Motor neuron (in vitro differentiated cells): Measurements from ENCODE around the gene TRIP13. TPM values are rescaled to one million over a fixed set of nuclear protein-coding genes. Genes with fewer than 3 reads are reported as not detected.
"Not testable (repeated sequence)": the region's sequence is repeated elsewhere in the genome, so short reads cannot be mapped to it uniquely, and the experiment has no call there.

Experiments
- ATAC-seq, 8 experiments: fragments of 200-7000 bp; cut with Tn5 transposase; replicated peaks in 6 of 8; 2 replicates each; pipeline ENCODE4 v1.8.0; 2021; ENCODE audit warnings: mild to moderate bottlenecking in 8 of 8, moderate library complexity in 8 of 8
- H3K27ac ChIP-seq, 2 donors: fragments of 250-450 bp; sonication (Bioruptor Pico); 2 replicates each; pipeline ENCODE4 v1.9.0; 2021; ENCODE audit warnings: antibody characterized with exemption in 2 of 2, mild to moderate bottlenecking in 2 of 2, moderate library complexity in 1 of 2
- H3K4me1 ChIP-seq, 2 donors: fragments of 250-450 bp; sonication (Bioruptor Pico); replicated peaks in 1 of 2; 2 replicates each; pipeline ENCODE4 v1.6.1; 2021; ENCODE audit warnings: antibody characterized with exemption in 2 of 2, mild to moderate bottlenecking in 2 of 2, moderate library complexity in 1 of 2
- H3K4me3 ChIP-seq, 5 donors: fragments of 250-450 bp; sonication (Bioruptor Pico); 2 replicates each; pipeline ENCODE4 v1.9.0; 2021; ENCODE audit warnings: antibody characterized with exemption in 5 of 5, mild to moderate bottlenecking in 5 of 5, moderate library complexity in 4 of 5
- WGBS, 10 experiments: fragments of 450-650 bp; shearing (Covaris generic); methylation state at CpG; one replicate each; pipeline ENCODE4 v1.0.0; 2022; 5-methylcytosine and 5-hydroxymethylcytosine counted together
- in situ Hi-C, 9 experiments: fragments of 400-800 bp; cut with MboI; loops; one replicate each; pipeline ENCODE4 v1.15.0; 2021; ENCODE audit warnings: low sequenced_read_pairs in 9 of 9, low pct_unique_long_range_greater_than_20kb in 2 of 9; ENCODE audit not compliant: unreplicated experiment in 9 of 9
- total RNA-seq, 8 experiments: library from RNA; unstranded; fragments of 300-600 nt; gene quantifications; 2 replicates each; pipeline versions ENCODE4 v1.2.3 to v1.2.4, GENCODE V29; 2022

The TRIP13 gene
- total RNA-seq, 8 experiments from 2014 or later, result 0.51 to 24.0 (median 2.1) TPM

- Histone ChIP-seq H3K27ac (no peak overlapping the region), H3K4me3 (no peak overlapping the region), H3K4me1 (peaks cover 0 to 15% of the 10 kb centered on the region in 2 donors)
- no peak for ATAC-seq
- in situ Hi-C loops, result loop anchor here in 1 of 9 experiments (10.0 kb wide), 1 partner anchor 245 kb away; no protein-coding TSS in a partner anchor
- WGBS, 10 experiments, result 100% methylated on average over 1 to 4 of the region's 18 CpGs; no CpG with 5 or more reads in 8 of the 10 experiments
These were observed 17.5 kb downstream of the TRIP13 start for GRCh38 chr5:909994-910768.

DNA sequence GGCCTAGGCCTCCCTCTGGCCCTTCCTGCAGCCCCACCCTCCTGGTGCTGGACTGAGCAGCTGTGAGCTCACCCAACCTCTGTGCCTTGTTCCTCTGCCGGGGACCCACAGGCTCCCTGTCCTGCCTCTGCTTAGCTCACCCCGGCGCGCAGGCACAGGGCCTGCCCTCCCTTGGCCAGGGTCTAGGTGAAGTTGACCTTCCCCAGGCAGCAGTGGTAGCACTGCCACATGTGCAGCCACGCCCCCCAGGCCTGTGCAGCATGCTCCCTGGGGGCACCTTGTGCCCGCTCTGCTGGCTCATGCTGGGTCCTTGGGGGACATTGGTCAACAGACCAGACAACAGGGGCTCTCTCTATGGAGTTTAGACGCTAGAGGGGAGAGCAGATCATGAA lies 18.1 kb downstream of the TRIP13 start:
- no peak overlapping the region for H3K4me3 ChIP-seq
- ATAC-seq, result no peak
- no peak overlapping the region for H3K27ac ChIP-seq
- H3K4me1 ChIP-seq, result peaks cover 0 to 15% of the 10 kb centered on the region in 2 donors
- WGBS, 10 experiments, result 80% methylated on average over 1 of the region's 7 CpGs; no CpG with 5 or more reads in 9 of the 10 experiments
- in situ Hi-C loops, result no loop called here

GRCh38 chr5:911601-912000 lies 18.9 kb downstream of the TRIP13 start:
- in situ Hi-C loops, result no loop called here
- ATAC-seq, result no peak
- no peak overlapping the region for H3K27ac ChIP-seq
- H3K4me1 ChIP-seq, result peaks cover 0 to 15% of the 10 kb centered on the region in 2 donors
- 95 to 100% (median 98%) methylated on average over 4 to 7 of the region's 11 CpGs; no CpG with 5 or more reads in 4 of the 10 experiments for WGBS, 10 experiments
- no peak overlapping the region for H3K4me3 ChIP-seq

DNA sequence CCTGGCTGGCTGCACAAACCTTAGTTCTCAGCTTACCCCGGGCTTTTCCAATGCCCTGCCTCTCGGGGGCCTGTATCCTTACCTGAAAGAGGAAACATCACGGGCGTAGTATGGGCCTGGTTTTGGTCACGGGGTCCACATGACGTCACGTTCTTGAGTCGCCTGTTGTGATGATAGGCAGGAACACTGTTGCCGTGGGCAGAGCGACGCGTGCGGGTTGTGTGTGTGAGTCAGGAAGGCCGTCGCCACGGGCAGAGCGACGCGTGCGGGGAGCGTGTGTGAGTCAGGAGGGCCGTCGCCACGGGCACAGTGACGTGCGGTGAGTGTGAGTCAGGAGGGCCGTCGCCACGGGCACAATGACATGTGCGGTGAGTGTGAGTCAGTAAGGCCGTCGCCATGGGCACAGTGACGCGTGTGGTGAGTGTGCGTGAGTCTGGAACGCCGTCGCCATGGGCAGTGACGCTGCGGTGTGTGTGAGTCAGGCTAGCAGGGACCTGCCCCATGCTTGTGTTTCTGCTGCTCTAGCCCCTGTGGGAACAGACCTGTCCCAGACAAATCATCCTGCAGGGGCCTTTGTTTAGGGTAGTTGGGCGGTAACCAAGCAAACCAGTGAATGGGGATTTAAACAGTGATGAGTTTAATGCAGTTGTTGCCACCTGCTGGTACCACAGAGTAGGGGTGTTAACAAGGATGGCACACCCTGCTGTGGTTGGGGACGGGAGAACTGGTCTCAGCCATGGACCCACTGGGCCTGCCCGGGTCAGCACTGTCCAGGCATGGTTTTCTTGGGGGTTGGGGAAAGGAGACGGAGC lies 19.8 kb downstream of the TRIP13 start:
- H3K27ac ChIP-seq, result peak overlapping the region in 1 of 2 donors; percentile 73
- in situ Hi-C loops, result no loop called here
- peaks cover 0 to 15% of the 10 kb centered on the region in 2 donors for H3K4me1 ChIP-seq
- no peak overlapping the region for H3K4me3 ChIP-seq
- WGBS, 10 experiments, result 60 to 100% (median 81%) methylated on average over 2 to 18 of the region's 44 CpGs; no CpG with 5 or more reads in 4 of the 10 experiments
- ATAC-seq, result peak in 6 of 8 experiments; percentile 39 to 96 (median 94)

GRCh38 chr5:914174-914573 lies 21.5 kb downstream of the TRIP13 start:
- Histone ChIP-seq H3K4me1 (peaks cover 0 to 15% of the 10 kb centered on the region in 2 donors), H3K27ac (no peak overlapping the region), H3K4me3 (no peak overlapping the region)
- no peak for ATAC-seq
- in situ Hi-C loops, result no loop called here
- WGBS, 10 experiments, result 80 to 100% (median 85%) methylated on average over 1 to 8 of the region's 14 CpGs; no CpG with 5 or more reads in 3 of the 10 experiments

DNA sequence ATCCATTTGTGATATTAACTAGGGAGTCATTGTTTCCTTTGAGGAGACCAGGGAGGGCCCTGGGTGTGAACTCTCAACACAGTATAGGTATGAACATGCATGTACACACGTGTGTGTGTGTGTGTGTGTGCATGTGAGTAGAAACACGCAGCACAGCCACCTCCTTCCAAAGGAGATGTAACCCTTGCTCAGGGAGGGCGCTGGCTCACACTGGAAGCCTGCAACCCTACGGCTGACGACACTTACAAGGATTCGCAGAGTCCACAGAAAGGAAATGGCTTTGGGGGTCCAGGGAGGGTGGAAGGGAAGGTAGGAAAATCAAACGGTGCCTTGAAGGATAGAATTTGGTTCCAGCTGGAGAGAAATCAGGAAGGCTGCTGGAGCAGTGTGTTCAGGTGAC lies 21.9 kb downstream of the TRIP13 start:
- Histone ChIP-seq H3K4me1 (peaks cover 0 to 15% of the 10 kb centered on the region in 2 donors), H3K27ac (no peak overlapping the region), H3K4me3 (no peak overlapping the region)
- no peak for ATAC-seq
- 17 to 100% (median 94%) methylated on average over 1 to 3 of the region's 7 CpGs; no CpG with 5 or more reads in 7 of the 10 experiments for WGBS, 10 experiments
- in situ Hi-C loops, result no loop called here

DNA sequence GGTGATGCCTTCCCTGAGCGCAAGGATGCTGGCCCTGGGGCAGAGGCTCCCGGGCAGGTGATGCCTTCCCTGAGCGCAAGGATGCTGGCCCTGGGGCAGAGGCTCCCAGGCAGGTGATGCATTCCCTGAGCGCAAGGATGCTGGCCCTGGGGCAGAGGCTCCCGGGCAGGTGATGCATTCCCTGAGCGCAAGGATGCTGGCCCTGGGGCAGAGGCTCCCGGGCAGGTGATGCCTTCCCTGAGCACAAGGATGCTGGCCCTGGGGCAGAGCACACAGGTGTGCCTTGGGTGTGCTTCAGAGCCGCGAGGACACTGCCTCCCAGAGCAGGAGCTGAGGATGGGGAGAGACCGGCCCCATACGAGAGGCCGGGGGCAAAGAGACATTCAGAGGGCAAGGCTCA lies 22.7 kb downstream of the TRIP13 start:
- ATAC-seq, in situ Hi-C loops: not testable (repeated sequence)
- 90 to 100% (median 98%) methylated on average over 1 to 4 of the region's 12 CpGs; no CpG with 5 or more reads in 4 of the 10 experiments for WGBS, 10 experiments

GRCh38 chr5:915946-916345 lies 23.3 kb downstream of the TRIP13 start:
- H3K4me3 ChIP-seq, result no peak overlapping the region
- no peak overlapping the region for H3K27ac ChIP-seq
- ATAC-seq, result no peak
- in situ Hi-C loops, result no loop called here
- H3K4me1 ChIP-seq, result peaks cover 0 to 15% of the 10 kb centered on the region in 2 donors
- 80 to 100% (median 95%) methylated on average over 2 to 6 of the region's 12 CpGs; no CpG with 5 or more reads in 6 of the 10 experiments for WGBS, 10 experiments

More for the DNA sequence above, 22.7 kb downstream of the TRIP13 start:
- not testable (repeated sequence) for H3K27ac ChIP-seq, H3K4me3 ChIP-seq
- peaks cover 0 to 15% of the 10 kb centered on the region in 2 donors for H3K4me1 ChIP-seq

- in situ Hi-C loops, result no loop called here
- H3K4me3 ChIP-seq, result no peak overlapping the region
- WGBS, 10 experiments, result 77 to 100% (median 100%) methylated on average over 1 to 3 of the region's 14 CpGs; no CpG with 5 or more reads in 5 of the 10 experiments
These were observed 24.0 kb downstream of the TRIP13 start for GRCh38 chr5:916441-917293.

DNA sequence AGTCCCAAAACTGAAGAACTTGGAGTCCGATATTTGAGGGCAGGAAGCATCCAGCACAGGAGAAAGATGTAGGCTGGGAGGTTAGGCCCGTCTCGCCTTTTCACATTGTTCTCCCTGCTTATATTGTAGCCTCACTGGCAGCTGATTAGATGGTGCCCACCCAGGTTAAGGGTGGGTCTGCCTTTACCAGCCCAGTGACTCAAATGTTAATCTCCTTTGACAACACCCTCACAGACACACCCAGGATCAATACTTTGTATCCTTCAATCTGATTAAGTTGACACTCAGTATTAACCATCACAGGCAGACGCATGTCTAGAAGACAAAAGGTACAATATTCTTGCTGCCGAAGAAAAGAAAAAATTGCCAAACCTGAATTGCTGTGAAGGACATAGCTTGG lies 26.0 kb downstream of the TRIP13 start:
- ATAC-seq, H3K4me1 ChIP-seq, H3K4me3 ChIP-seq, H3K27ac ChIP-seq, in situ Hi-C loops: not testable (repeated sequence)
- 84 to 100% (median 95%) methylated on average over 1 to 5 of the region's 5 CpGs; no CpG with 5 or more reads in 5 of the 10 experiments for WGBS, 10 experiments

More at GRCh38 chr5:916441-917293, 24.0 kb downstream of the TRIP13 start:
- H3K4me1 ChIP-seq, result peaks cover 0 to 15% of the 10 kb centered on the region in 2 donors
- H3K27ac ChIP-seq, result no peak overlapping the region
- peak in 3 of 8 experiments; percentile 4 to 10 (median 10) for ATAC-seq

GRCh38 chr5:919356-920000 lies 26.8 kb downstream of the TRIP13 start:
- in situ Hi-C loops, result no loop called here
- no peak for ATAC-seq

GRCh38 chr5:920321-920720 lies 27.6 kb downstream of the TRIP13 start:
- no peak overlapping the region for H3K4me3 ChIP-seq
- WGBS, 10 experiments, result 60 to 100% (median 90%) methylated on average over 2 to 7 of the region's 7 CpGs; no CpG with 5 or more reads in 1 of the 10 experiments
- H3K27ac ChIP-seq, result no peak overlapping the region
- H3K4me1 ChIP-seq, result no peaks in the 10 kb centered on the region
- no peak for ATAC-seq
- in situ Hi-C loops, result no loop called here

More at GRCh38 chr5:919356-920000, 26.8 kb downstream of the TRIP13 start:
- Histone ChIP-seq H3K27ac (no peak overlapping the region), H3K4me3 (no peak overlapping the region), H3K4me1 (no peaks in the 10 kb centered on the region)
- 82 to 100% (median 89%) methylated on average over 3 to 8 of the region's 9 CpGs; no CpG with 5 or more reads in 1 of the 10 experiments for WGBS, 10 experiments
